HepG2 (cell line): Measurements from ENCODE around the gene SLIT1.

Source experiments
- BHLHE40 ChIP-seq: IDR thresholded peaks from 2 replicates; pipeline ENCODE4 v1.6.1; 2011; ENCODE audit warnings: low read length, improper control_type of control experiment
- CBX2 ChIP-seq, 2 experiments: fragments of 200-600 bp in 1 of 2; sonication (generic); formaldehyde crosslinking in 1 of 2; IDR thresholded peaks; 2 replicates each; pipeline versions ENCODE4 v1.7.0 to v1.8.1; 2018 to 2022; ENCODE audit warnings: low read depth in 2 of 2, low read length in 1 of 2, mild to moderate bottlenecking in 1 of 2, missing genetic modification reagents in 1 of 2
- CTCF ChIP-seq: sonication (generic); formaldehyde crosslinking; IDR thresholded peaks from 2 replicates; pipeline ENCODE4 v1.5.0; 2020; ENCODE audit warnings: mild to moderate bottlenecking, missing genetic modification reagents, moderate library complexity
- FOXM1 ChIP-seq: sonication (generic); formaldehyde crosslinking; IDR thresholded peaks from 2 replicates; pipeline ENCODE4 v1.5.0; 2020; ENCODE audit warnings: missing genetic modification reagents
- MAZ ChIP-seq, 2 experiments: sonication (generic) in 1 of 2; formaldehyde crosslinking in 1 of 2; IDR thresholded peaks; 2 replicates each; pipeline versions ENCODE4 v1.5.0 to v1.6.1; 2012 to 2020; ENCODE audit warnings: low read depth in 2 of 2, mild to moderate bottlenecking in 2 of 2, borderline replicate concordance in 1 of 2, improper control_type of control experiment in 1 of 2, low read length in 1 of 2, missing genetic modification reagents in 1 of 2, moderate library complexity in 1 of 2
- MBNL3 ChIP-seq: fragments of 250-450 bp; sonication (Bioruptor Pico); conservative IDR thresholded peaks from 2 replicates; pipeline ENCODE4 v1.8.0; 2022; ENCODE audit warnings: mild to moderate bottlenecking, inconsistent platforms
- RFX3 ChIP-seq: IDR thresholded peaks from 2 replicates; pipeline ENCODE4 v1.6.1; 2016; ENCODE audit warnings: missing biosample characterization, missing genetic modification reagents
- SCMH1 ChIP-seq: sonication (generic); formaldehyde crosslinking; IDR thresholded peaks from 2 replicates; pipeline ENCODE4 v1.9.0; 2021; ENCODE audit warnings: missing genetic modification reagents, mild to moderate bottlenecking, borderline replicate concordance
- ZNF513 ChIP-seq: sonication (generic); formaldehyde crosslinking; conservative IDR thresholded peaks from 2 replicates; pipeline ENCODE4 v1.5.0; 2020; ENCODE audit warnings: missing genetic modification reagents
- ZNF572 ChIP-seq: sonication (generic); formaldehyde crosslinking; IDR thresholded peaks from 2 replicates; pipeline ENCODE4 v1.5.1; 2020; ENCODE audit warnings: mild to moderate bottlenecking, missing genetic modification reagents
- ZNF598 ChIP-seq: sonication (generic); formaldehyde crosslinking; IDR thresholded peaks from 2 replicates; pipeline ENCODE4 v1.5.1; 2020; ENCODE audit warnings: mild to moderate bottlenecking, missing genetic modification reagents, borderline replicate concordance
- ZNF670 ChIP-seq: sonication (generic); formaldehyde crosslinking; IDR thresholded peaks from 2 replicates; pipeline ENCODE4 v1.8.0; 2022; ENCODE audit warnings: mild to moderate bottlenecking, missing genetic modification reagents, borderline replicate concordance

GRCh38 chr10:97199152-97199551 lies 13.4 kb upstream of the SLIT1 start:
- no peak for TF ChIP-seq CBX2 (IDR thresholded peaks at IDR 0.05; ENCODE audit: low read depth, low read length)
- TF ChIP-seq CBX2 (CRISPR knock-in tag; IDR thresholded peaks at IDR 0.05; ENCODE audit: low read depth): no peak
- no peak for TF ChIP-seq SCMH1 (CRISPR knock-in tag)
- TF ChIP-seq RFX3: no peak
- no peak for TF ChIP-seq MBNL3 (CRISPR knock-in tag)
- no peak for TF ChIP-seq CTCF (CRISPR knock-in tag)
- no peak for TF ChIP-seq ZNF572 (CRISPR knock-in tag)
- TF ChIP-seq ZNF670 (CRISPR knock-in tag): no peak
- TF ChIP-seq ZNF513 (CRISPR knock-in tag): no peak
- no peak for TF ChIP-seq MAZ (IDR thresholded peaks at IDR 0.05; ENCODE audit: borderline replicate concordance, low read depth, low read length)
- no peak for TF ChIP-seq MAZ (CRISPR knock-in tag; IDR thresholded peaks at IDR 0.05; ENCODE audit: low read depth)
- no peak for TF ChIP-seq BHLHE40
- TF ChIP-seq FOXM1 (CRISPR knock-in tag): no peak
- TF ChIP-seq ZNF598 (CRISPR knock-in tag): no peak
